Suprapubic skin (tissue), 4 donors: ENCODE results near the gene MBP.

Experiments
- EP300 ChIP-seq: sonication (generic); formaldehyde crosslinking; IDR thresholded peaks from one replicate; pipeline ENCODE4 v1.6.1; 2017; ENCODE audit warnings: antibody characterized with exemption
- POLR2AphosphoS5 ChIP-seq, 3 donors: sonication (generic); formaldehyde crosslinking; IDR thresholded peaks; one replicate each; pipeline ENCODE4 v1.6.1; 2017; ENCODE audit warnings: antibody characterized with exemption in 3 of 3
- TF ChIP-seq, protein P1 (sequence below), 2 donors: fragments of 200-600 bp in 1 of 2; fragments of 450-650 bp in 1 of 2; sonication (generic) in 1 of 2; IDR thresholded peaks; one replicate each; pipeline ENCODE4 v1.5.1; 2016 to 2019; ENCODE audit warnings: antibody characterized with exemption in 2 of 2, mild to moderate bottlenecking in 1 of 2, moderate library complexity in 1 of 2

DNA sequence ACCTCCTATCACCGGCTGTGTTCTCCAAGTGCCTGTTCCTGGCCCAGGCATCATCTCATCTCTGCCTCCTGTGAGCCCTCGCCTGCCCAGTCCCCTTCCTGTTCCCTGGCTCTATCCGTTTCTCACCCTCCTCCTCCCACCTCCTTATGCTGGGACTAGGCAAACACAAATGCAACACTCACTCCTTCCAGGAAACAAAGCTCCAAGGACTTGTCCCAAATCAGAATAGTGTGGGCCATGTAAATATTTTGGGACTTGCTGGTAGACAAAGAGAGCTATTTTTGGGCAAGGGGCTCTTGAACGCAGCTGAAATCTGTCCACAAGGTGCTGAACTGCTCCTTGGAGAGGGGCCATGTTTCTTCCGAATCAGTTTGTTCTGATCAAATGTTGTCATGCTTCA, 25.3 kb downstream of the MBP start:
- TF ChIP-seq POLR2AphosphoS5 (IDR thresholded peaks at IDR 0.05) (no peak), EP300 (no peak)
- TF ChIP-seq, protein P1, sequence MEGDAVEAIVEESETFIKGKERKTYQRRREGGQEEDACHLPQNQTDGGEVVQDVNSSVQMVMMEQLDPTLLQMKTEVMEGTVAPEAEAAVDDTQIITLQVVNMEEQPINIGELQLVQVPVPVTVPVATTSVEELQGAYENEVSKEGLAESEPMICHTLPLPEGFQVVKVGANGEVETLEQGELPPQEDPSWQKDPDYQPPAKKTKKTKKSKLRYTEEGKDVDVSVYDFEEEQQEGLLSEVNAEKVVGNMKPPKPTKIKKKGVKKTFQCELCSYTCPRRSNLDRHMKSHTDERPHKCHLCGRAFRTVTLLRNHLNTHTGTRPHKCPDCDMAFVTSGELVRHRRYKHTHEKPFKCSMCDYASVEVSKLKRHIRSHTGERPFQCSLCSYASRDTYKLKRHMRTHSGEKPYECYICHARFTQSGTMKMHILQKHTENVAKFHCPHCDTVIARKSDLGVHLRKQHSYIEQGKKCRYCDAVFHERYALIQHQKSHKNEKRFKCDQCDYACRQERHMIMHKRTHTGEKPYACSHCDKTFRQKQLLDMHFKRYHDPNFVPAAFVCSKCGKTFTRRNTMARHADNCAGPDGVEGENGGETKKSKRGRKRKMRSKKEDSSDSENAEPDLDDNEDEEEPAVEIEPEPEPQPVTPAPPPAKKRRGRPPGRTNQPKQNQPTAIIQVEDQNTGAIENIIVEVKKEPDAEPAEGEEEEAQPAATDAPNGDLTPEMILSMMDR (IDR thresholded peaks at IDR 0.05), result no peak
